H4 (cell line): ENCODE data around the gene BNC1. TPM values are rescaled to one million over a fixed set of nuclear protein-coding genes. Genes with fewer than 3 reads are reported as not detected.
A peak's percentile ranks its signal among the peaks of the same experiment; 100 is the strongest.
"Not testable (repeated sequence)": the region's sequence is repeated elsewhere in the genome, so short reads cannot be mapped to it uniquely, and the experiment has no call there.

Experiments
- DNase-seq: peaks from one replicate; pipeline ENCODE4 v3.0.0-alpha.2; 2015; ENCODE audit warnings: low spot score
- total RNA-seq: library from RNA; depleted of rRNA; stranded (reverse); fragments of >200 nt; shearing (Covaris generic); gene quantifications from 2 replicates; pipeline ENCODE4 v1.2.3, GENCODE V29; 2014; rRNA removed

The BNC1 gene
- total RNA-seq, 1 experiment from 2014 or later, result not detected

DNA sequence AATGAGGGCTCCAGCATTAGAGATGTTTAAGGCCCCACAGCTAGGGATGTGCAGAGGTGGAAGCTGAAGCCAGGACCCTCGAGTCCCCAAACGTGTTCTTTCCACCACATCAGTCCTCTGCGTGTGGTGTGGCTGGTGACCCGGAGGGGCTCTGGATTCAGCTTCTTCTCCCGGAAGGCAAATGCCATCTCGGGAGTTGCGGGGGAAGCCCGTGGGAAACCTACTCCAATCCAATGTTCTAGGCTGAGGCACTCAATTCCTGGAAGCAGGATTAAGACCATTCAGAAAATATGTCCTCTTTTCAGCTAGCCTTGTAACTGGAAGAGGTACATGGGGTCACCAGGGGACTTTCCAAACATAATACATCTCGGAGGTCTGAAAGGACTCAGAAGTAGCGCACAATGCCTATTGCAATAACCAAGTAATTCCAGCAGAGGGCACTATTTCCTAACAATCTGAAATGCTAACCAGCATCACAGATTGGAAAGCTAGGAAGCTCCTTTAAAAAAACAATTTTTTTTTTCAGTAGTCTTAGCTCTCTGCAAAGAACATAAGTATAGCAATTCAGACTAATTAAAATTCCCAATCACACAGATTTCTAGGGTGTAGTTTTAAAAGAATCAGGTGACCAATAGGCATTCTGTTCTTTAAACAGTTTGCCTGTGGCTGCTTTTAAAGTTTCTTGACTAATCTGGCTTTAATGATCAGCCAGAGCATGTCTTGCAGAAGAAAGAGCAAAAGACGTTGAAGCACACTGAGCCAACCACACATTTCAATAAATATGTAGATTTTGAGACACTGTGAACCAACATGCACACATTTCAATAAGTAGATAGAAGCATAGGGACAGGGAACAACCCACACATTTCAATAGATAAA is 36.1 kb downstream of the BNC1 start:
- DNase-seq, result peak; percentile 36

DNA sequence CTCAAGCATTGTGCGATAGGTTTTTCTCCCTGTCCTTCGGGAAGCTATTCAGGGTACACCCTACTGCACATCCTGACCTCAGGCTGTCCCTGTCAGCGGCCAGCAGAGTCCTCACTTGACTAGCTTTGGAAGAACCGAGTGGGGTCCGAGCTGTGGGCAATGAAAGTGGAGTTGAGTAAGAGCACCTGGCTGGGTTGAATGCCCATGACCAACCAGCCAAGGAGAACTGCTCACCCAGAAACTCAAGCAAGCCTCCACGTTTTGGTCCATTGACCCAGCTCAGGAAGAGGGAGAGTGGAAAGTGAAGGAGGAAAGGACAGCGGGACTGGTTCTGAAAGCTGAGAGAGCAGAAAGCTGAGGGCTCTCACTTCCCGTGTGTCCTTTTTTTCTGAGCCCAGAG is 40.8 kb downstream of the BNC1 start:
- DNase-seq, result no peak

DNA sequence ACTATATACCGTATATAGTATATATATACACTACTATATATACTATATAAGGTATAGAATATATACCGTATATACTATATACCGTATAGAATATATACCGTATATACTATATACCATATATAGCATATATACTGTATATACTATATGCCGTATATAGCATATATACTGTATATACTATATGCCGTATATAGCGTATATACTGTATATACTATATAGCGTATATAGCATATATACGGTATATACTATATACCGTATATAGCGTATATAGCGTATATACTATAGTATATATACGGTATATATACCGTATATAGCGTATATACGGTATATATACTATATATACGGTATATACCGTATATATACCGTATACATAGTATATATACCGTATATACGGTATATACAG is 54.2 kb downstream of the BNC1 start:
- DNase-seq, result no peak

DNA sequence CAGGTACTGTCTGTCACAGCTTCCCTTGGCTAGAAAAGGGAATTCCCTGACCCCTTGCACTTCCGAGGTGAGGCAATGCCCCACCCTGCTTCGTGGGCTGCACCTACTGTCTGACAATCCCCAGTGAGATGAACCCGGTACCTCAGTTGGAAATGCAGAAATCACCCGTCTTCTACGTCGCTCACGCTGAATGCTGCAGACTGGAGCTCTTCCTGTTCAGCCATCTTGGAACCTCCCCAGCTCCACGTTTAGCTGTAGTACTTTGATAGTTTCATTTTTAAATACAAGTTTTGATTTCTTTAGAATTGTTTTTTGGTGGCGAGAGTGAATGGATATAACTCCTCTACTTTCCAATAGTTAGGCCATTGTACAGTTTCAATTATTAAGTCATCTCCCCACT is 59.0 kb downstream of the BNC1 start:
- DNase-seq, result no peak

DNA sequence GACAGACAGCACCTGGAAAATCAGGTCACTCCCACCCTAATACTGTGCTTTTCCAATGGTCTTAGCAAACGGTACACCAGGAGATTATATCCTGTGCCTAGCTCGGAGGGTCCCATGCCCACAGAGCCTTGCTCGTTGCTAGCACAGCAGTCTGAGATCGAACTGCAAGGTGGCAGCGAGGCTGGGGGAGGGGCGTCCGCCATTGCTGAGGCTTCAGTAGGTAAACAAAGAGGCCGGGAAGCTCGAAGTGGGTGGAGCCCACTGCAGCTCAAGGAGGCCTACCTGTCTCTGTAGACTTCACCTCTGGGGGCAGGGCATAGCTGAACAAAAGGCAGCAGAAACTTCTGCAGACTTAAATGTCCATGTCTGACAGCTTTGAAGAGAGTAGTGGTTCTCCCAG is 62.7 kb downstream of the BNC1 start:
- not testable (repeated sequence) for DNase-seq

DNA sequence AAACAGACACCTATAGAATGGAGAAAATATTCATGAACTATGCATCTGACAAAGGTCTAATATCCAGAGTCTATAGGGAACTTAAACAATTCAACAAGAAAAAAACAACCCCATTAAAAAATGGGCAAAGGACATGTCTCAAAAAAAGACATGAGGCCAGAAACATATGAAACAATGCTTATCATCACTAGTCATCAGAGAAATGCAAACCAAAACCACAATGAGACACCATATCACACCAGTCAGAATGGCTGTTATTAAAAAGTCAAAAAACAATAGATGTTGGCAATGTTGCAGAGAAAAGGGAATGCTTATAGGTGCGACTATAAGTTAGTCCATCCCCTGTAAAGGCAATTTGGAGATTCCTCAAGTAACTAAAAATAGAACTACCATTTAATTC is 65.4 kb downstream of the BNC1 start:
- no peak for DNase-seq

DNA sequence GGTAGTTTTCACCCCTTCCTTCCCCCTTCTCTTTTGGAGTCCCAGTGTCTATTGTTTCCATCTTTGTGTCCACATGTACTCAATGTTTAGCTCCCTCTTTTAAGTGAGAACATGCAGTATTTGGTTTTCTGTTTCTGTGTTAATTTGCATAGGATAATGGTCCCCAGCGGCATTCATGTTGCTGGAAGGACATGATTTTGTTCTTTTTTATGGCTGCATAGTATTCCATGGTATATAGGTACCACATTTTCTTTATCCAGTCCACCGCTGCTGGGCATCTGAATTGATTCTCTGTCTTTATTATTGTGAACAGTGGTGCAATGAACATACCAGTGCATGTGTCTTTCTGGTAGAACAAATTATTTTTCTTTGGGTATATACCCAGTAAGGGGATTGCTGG is 69.2 kb downstream of the BNC1 start:
- no peak for DNase-seq

DNA sequence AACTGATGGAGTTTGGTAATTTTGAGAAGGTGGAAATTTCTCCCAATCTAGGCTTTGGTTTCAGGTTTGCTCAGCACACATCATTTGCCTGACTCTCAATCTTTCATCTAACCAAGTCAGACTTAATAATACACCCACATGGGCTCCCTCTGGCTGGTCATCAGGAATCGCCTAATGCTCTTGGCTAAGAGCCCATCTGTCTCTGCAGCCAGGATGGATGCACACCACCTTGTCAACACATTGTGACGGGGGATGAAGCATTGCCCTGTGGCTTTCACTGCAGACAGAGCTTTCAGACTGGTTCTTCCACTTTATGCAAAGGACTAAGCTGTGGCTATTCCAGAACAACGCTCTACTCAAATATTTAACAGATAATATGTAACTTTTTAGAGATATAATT is 73.8 kb downstream of the BNC1 start:
- no peak for DNase-seq

DNA sequence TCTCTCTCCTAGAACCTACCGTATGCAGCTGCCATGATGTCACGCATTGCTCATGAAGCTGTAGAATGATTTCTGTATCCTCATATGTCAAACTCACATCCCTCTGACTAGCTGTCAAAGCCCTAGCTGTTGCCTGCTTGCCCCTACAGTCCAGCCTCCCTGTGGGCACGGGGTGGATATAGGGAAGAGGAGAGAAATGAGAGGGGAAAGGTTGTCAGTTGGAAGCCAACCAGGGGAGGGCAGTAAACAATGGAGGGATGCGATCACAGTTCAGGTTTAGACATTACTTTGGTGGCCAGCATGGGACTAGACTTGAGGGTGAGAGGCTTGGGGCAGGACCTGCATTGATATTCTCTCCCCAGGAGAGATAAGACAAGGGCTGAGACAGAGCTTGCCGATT is 75.1 kb downstream of the BNC1 start:
- no peak for DNase-seq

DNA sequence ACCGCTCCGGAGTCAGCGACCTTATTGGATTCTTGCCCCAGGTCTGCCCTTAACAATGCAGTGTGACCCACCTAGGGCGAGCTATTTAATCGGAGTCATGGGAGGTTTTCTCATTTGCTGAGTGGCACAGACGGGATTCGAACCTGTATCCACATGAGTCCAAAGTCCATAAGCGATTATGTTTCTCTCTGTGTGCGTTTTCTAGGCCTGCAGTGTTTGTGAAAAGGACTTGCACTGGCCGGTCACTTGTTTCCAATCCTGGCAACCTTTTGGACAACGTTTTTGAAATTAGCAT is 76.2 kb downstream of the BNC1 start:
- DNase-seq, result no peak

DNA sequence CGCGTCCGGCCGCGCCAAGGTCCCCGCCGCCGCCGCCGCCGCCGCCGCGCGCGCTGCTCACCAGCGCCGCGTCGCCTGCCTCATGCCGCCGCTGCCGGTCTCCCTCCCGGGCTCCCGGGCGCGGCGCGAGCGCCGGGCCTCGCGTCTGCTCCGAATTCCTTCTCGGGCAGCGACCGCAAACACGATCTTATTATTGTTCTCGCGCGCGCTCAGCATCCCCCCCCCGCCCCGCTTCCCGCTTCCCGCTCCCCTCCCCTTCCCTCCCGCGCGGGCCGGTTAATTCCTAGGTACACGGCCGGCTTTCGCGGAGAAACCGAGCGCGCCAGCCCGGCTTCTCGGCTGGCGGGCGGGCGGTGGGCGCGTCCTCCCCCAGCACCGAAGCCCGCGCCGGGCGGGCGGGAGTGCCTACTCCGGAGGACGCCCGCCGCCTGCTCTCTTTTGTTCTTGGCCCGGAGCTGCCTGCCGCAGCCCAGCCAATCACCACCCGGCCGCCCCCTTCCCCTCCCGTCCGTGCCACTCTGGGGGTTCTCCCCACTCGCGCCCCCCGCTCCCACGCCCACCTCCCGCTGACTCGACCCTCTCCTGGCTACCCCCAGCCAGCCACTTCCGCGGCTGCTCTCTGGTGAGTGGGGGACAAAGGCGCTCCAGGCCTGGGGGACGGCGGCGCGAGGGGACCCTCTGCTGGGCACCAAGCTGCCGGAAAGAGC is 76.7 kb downstream of the BNC1 start, which contains the start of gene HDGFL3:
HDGFL3 (minus strand) TSS at position 164 of the 707 bp plus-strand sequence. CDS start 409 bp downstream, outside the sequence.
- peak; percentile 48 for DNase-seq

DNA sequence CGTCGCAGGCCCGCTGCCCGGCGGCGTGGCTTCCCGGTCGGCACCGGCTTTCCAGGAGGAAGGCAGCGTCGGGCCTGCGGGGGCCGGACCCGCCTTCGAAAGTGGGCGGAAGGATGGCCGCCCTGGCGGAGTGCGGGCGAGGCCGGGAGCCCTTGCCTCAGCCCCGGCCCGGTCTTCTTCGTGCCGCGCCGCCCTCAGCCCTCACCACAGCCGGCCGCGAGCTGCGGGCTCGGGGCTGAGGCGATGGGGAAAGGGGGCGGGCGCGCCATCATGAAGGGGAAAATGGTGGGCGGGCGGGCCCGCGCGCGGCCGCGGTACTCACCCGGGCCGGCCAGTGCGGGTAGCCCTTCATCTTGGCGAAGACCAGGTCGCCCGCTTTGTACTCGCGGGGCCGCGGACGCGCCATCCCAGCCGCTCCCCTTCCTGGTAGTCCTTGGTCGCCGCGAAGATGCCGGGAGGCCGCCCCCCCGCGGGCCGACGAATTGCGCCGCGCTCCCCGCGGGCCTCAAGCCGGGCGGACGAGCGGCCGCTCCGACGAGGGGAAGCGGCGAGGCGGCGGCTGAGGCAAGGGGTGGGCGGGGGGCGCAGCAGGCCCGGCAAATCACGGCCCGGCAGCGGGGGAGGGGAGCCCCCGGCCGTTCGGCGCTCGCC is 77.3 kb downstream of the BNC1 start:
- DNase-seq, result no peak

DNA sequence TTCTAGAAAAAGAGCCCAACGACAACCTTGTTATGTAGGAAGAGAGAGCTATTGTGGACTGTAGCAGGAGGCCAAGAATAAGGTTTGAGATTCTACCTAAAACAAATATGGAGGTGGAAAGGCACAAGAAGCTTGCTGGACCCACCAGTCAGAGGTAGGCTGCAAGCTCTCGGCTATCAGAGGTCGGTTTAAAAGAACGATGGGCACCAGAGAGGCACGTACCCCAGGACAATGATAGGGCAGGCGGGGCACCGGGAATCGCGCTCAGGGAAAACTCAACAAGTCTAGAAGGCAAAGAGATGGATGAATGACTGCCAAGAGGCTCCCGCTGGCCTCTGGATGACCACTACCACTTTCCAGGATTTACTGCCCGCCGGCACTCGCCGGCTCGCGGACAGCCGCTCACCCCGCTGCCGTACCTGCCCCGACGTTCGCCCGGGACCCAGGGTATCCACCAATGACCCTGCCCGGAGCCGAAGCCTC is 77.9 kb downstream of the BNC1 start:
- DNase-seq, result no peak

Other genes with a start within 250 kb of the BNC1 start
- 44.4 and 51.6 TPM in 2 replicates for gene BTBD1, start 217.4 kb downstream of the BNC1 start, total RNA-seq
- 0.04 TPM in 1 of 2 replicates, not detected in the other for gene TM6SF1, start 177.0 kb downstream of the BNC1 start, total RNA-seq
- gene HDGFL3, start 76.8 kb downstream of the BNC1 start, total RNA-seq, result 37.5 and 40.6 TPM in 2 replicates
- 0.99 and 2.0 TPM in 2 replicates for gene SH3GL3, start 162.7 kb upstream of the BNC1 start, total RNA-seq